Renal cortex interstitium (tissue), 11 donors: ENCODE data around the gene IRS2. TPM values are rescaled to one million over a fixed set of nuclear protein-coding genes. Genes with fewer than 3 reads are reported as not detected.

ENCODE experiments used
- DNase-seq, 11 donors: peaks; one replicate each; pipeline ENCODE4 v3.0.0-alpha.2; 2013; ENCODE audit warnings: low read depth in 9 of 11, low spot score in 4 of 11; ENCODE audit errors: extremely low read depth in 1 of 11
- polyA plus RNA-seq, 3 donors: library from polyadenylated mRNA; unstranded; fragments of 120-200 nt; gene quantifications; one replicate each; pipeline ENCODE4 v1.2.1, GENCODE V29; 2013; ENCODE audit not compliant: insufficient read length in 3 of 3

IRS2 gene
- polyA plus RNA-seq, 3 donors, result 10.9 to 15.9 (median 12.3) TPM

DNA sequence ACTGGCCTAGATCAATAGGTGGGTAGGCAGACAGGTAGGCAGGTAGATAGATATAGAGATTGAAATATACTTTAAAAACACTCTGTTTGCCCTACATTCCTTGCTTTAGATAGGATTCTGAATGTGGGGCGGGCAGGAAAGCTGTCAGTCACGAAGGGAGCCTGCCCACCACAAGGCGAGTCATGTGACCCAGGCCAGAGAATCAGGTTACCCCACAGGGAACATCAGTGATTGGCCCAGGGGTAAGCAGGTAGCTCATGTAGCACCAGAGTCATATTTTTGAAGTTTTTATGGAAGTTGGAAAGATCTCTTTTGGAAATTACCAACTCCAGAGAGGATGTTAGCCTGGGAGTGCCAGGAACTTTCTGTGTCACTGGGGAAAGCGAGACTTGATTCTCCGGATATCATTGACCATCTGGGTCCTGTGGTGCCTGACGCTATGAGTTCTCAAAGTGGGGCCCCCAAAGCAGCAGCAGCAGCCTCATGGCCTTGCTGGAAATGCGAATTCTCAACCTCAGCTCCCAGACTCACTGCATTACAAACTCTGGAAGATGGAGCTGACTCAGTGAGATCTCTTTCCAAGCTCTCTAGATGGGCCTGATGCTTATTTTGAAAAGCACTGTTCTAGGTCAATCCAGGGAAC lies 60.3 kb downstream of the IRS2 start:
- no peak for DNase-seq

DNA sequence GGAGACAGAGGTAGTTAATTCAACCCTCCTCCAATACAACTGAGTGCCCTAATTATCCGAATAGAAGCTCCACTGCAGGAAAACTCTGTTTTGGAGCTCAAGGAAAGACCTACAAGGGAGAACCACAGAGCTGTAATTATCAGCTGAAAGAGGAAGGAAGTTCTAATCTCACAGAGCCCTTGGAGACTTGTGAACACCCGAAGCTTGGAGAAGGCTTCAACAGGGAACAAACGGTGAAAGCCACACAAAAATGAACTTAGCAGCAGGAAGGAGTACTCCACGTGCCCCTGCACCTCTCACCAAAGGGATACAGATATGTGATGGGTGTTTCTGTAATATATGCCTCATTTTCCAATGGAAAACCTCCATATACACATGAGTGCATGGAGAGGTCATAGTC lies 61.1 kb downstream of the IRS2 start:
- DNase-seq, result no peak

DNA sequence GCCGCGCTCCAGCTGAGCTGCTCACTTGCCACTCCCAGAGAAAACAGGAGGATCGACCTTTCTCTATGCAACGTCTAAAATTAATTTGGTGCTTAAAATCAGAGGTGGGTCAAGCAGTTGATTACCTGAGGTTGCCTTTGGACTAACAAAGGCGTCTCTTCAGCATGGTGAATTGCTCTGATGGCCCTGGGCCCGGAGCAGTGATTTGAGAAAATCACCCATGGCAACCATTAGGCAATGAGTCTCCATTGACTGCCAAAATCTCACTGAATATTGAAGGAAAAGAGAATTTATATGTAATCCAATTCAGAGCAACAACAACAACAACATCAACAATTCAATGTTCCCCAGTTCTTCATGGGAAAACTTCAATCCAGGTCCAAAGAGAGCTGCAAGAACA lies 61.8 kb downstream of the IRS2 start:
- no peak for DNase-seq

DNA sequence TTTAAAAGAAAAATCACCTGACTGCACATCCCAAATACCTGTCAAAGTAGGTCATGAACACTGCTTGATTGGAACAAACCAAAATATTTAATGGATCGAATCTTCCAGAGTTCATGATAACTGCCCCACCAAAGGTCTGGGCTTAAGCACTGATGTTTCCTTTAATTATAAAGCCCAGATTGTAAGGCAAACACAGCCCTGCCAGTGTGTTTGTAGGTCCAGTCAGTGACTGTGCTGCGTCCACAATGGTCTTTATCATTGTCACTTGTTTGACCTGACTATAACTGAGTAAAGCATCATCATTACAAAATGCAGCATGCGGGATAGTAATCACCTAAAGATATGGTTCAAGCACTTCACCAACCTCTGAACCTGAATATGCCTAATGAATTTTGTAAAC lies 63.3 kb downstream of the IRS2 start:
- no peak for DNase-seq

DNA sequence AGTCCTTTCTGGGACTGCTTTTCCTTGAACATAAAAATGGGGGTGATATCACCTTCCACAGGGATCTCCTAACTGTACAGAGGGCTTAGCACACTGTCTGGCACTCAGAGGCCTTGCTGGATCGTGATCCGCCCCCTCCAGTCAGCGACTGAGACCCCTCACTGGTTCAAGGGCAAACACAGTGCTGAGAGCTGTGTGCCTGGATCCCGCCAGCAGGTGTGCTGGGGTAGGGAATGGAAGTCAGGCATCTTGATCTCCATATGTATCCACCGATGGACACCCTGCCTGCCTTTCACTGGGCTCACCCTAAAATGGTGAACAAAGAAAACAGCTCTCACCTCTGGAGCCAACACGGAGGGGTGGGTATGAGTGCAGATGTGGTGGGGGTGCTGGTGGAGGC lies 64.3 kb downstream of the IRS2 start:
- no peak for DNase-seq

DNA sequence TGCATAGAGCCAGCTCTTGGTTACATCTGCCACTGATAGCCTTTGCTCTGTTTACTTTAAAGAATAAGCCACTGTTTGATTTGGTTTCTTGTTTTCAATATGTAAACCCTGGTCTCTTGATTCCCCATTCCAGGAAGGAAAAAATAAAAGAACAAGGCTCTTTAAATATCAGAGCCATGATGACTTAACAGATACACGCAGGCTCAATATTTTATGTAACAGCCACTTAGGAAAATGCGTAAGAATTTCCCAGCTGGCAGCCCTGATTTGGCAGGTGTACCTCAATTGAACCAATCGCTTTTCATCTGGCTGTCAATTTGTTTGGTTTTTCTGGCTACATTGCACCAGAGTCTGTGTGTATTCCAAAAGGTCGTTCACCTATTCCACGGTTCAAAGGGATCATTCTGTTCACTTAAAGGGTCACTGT lies 65.6 kb downstream of the IRS2 start:
- no peak for DNase-seq

DNA sequence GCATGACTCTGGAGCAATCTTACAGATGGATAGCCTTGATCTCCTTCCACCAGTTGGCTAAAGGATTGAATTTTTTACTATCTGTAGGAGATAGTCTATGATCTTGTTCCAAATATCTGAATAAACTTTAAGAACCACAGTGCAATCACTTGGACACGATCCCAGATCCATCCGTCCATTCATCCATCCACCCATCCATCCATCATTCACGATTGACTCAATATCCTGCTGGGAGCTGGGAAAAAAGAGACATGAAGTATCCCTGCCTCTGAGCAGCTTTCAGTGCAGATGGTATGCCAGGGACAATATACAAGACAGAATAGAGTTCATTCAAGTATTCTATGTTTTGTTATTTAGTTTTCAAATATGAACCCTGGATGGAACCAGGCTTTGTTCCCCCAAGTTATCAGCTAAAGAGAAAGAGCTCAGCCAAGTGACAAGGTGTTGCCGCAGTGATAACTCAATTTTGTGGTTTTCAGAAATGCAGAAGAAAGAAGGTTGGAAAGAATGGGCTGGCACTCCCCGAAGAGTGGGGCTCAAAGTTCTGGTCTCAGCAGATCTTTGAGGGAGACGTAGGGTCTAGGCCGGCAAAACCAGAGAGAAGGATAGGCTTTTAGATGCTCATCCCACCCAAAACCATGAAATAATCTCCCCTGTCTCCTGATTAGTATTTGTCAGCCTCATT lies 66.3 kb downstream of the IRS2 start:
- DNase-seq, result no peak

DNA sequence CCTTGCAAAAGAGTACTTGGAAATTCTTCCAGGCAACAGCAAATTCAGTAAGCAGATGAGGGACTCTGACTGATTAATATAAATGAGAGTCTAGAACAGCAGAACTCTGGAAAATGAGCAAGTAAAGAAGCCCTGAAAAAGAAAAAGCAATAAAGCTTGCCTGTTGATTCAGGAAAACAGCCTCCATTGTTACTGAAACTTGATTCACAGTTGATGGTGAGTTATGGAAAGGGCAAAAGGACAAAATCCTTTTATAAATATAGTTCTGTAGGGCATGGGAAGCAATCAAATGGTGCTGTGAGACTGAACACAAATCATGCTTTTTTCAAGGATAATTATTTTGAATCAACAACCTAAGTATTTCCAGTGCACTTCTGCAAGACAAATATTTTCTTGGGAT lies 67.7 kb downstream of the IRS2 start:
- DNase-seq, result no peak

DNA sequence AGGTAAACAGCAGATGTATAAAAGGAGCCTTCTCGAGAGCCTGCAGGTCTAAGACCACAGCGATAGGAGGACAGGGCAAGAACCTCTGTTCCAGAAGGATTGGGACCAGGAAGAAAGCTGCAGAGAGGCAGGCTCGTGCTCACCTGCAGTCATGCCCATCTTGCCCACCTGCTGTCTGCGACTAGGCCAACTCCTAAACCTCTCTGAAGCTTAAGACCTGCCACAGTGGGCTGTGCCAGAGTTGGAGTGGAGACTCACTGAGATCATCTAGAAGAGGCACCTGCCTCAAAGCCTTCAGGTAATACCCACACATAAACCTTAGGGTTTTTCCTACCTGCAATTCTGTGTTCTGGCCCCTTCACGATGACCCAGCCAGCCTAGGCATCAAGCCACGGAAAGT lies 68.7 kb downstream of the IRS2 start:
- no peak for DNase-seq

DNA sequence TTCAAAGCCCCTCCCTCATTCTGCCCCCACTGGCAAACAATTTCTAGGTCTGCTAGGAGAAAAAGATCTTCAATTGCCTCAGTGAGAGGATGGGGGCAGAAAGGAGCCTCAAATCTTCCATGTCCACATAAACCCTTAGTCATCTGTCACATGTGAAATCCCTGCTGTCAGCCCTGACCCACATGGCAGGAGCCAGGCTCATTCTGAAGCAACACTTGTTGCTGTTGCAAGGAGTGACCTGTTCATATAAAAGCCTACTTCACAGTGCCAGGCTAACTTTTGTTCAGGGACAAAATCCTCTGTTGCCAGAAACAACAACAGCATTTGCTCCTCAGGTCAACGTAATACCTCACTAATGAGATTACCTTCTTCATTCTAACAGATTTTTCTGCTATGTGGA lies 70.5 kb downstream of the IRS2 start:
- no peak for DNase-seq

DNA sequence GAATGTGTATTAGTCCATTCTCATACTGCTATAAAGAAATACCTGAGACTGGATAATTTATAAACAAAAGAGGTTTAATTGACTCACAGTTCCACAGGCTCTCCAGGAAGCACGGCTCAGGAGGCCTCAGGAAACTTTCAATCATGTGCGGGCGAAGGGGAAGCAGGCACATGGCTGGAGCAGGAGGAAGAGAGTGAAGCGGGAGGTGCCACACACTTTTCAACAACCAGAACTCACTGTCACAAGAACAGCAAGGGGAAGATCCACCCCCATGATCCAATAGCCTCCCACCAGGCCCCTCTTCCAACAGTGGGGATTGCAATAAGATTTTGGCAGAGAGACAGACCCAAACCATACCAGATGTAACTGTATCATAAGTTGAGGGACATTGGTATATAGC lies 72.7 kb downstream of the IRS2 start:
- no peak for DNase-seq

DNA sequence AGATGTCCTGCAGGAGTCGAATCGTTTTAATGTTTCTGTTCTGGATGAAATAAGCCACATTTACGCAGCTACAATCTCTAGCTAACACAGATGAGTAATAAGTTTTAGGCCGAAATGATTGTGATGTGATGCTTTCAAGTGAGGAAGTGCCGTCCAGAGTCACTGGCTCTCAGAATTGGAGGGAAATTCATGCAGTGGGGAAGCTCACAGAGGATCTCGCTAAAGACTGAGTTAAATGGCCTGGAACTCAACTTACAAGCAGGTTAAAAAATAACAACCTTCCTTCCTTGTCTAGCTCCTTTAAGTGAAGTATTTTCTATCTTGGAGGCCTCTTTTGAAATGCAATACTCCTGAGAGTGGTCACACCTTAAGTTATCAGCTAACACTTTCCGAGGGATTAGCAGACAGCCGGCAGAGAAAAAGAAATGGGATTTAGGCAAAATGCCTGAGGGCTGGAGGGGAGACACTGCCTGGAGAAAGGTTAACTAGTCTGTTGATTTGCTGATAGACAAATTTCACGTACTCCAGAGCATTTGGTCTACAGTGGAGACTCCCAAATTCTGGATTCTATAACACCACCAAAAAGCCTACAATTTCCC lies 74.2 kb downstream of the IRS2 start:
- no peak for DNase-seq

DNA sequence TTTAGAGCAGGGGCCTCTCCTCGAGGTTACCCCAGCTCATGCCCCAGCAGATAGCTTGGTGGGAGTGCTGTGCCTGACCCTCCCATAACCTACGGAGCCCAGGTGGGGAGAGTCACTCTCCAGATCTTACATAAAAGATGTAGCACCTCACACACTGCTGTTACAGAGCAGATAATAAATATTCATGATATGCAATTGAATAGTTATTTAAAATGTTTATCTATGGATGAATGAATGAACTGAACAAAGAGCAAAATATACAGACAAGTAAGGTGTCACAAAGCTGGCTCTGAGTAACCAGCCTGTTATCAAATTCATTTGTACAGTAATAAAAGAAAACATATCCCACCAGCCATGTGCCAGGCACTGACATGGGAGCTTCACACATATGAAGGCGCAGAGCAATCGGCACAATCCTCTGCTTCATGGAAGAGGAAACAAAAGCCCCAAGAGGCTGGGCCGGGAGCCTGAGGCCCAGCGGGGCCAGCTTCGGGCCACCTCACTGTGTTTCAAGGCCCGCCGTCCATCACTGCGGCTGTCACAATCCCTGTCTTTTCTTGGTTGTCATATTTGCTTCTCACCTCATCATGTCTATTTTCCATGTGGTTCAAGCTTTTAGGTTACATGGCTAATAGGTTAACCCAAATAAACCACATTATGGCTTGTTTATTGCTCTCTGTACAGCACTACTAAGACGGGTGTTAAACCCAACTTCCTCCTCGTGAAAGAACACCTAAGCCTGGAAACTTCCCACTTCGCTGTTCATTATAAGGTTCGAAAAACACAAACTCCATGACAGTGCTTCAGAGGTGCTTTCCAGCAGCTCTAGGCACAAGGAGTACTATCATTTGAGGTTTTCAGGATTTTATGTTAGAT lies 78.4 kb downstream of the IRS2 start:
- no peak for DNase-seq

DNA sequence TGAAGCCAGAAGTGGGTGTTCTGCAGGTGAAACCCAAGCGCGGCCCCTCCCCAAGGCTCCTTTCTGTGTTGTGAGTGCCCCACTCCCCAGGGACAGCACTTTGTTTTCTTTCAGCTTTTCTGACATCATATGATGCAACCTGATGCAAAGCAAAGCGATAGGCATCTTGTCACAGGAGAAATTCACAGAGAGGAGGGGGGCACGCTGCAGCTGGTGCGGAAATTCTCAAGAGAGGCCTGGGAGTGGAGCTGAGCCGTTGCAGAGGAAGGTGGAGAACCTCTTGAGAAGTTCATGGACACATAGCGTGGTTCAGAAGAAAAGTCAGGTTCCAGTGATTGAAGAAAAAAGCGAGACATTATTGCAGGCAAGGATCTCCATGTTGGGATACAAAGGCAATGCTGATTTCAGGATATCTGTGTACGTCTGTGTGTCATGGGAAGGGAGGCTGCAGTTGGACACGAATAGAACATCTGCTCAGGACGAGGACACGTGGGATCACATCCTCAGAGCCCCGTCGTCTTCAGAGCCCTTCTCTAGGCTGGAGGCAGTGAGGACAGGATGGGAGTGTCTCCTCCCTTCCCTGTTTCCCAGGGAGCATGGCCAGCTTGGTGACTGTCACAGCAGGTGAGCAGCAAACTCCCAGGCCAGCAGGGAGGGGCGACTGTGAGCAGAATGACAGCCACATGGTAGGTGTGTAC lies 79.2 kb downstream of the IRS2 start:
- no peak for DNase-seq

DNA sequence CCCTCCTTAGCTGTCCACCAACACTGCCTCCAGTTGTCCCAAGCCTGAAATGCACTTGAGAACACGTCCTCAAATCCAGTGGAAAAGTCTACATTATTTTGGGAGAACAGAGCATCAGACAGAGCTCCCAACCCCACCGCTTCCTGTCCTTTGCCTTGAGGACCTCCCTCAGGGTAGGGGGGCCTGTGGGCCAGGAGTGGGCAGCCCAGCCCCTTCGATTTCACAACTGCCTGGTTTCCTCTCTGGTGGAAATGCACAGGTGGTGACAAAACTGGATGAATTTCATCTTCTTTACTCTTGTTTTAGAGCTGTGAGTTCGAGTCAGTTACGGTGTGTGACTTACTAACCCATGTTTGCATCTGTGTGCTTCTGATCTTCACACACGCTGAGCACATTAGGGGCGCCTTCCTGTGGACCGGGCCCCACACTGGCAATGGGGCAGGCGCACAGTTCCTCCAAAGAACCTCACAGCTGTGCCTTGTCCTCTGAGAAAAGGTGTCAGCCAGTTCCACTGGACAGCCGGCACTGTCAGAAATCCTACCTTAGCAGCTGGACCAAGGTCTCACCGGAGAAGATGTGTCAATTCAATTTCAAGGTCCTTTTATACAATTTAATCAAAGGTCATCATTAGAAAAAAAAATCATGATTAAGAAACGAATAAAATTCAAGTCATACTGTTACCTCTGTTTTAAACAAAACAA lies 80.2 kb downstream of the IRS2 start:
- no peak for DNase-seq

DNA sequence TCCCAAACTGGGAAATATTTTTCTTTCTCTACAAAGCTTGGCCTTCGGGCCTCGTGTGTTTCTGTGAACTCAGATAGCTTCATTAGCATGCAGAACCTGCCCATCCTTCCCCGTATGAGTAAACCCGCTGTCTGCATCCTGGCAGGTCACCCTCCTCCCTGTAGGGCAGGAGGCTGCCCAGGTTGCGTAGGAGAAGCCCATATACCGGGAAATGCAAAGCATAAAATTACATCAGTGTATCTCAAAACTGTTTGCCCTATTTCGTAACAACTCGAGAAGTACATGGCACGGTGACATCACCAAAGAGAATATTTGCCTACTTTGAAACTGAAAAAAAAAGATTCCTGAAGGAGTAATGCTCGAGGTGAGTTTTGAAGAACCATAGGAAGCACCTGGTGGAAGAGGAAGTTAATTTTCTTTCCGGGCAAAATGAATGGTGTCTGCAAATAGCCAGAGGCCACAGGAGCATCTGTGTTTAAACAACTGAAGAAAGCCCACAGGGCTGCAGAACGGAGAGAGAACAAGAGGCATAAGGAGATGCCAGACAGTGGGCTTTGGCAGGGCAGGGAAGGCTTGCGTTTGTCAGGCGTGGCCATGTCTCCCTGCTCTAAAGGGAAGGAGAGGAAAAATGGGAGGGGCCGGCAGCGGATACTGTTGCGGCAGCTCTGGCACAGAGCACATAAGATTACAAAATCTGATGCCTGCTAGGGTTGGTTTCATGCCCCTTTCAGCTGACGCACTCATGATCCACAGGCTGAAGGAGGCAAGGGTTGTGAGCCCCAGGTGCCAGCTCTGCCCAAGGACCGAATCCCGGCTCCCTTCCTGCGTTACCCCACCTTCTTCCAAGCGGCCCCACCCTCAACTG lies 81.4 kb downstream of the IRS2 start:
- DNase-seq, result no peak

DNA sequence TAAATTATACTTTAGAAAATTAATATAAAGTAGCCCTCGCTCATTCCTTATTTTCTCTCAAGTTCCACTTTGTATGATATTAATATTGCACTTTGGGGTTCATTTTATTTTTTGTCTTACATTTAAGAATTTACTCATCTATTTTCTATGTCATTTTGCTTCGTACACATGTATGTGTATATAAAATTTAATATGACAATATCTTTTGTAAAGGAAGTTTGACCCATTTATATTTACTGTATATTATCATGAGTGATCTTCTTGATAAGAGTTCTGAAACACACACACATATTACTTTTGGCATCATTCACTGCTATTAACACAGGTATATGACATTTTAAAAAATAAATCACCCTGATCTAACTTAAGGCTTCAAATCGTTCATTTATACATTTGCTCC lies 83.1 kb downstream of the IRS2 start:
- no peak for DNase-seq
